Left renal pelvis (tissue), 4 donors: ENCODE measurements around the gene RPS27A. TPM values are rescaled to one million over a fixed set of nuclear protein-coding genes. Genes with fewer than 3 reads are reported as not detected.
"Not testable (repeated sequence)": the region's sequence is repeated elsewhere in the genome, so short reads cannot be mapped to it uniquely, and the experiment has no call there.

Experiments used
- DNase-seq, 4 donors: peaks; one replicate each; pipeline ENCODE4 v3.0.0-alpha.2; 2013; ENCODE audit warnings: low read depth in 4 of 4, low spot score in 3 of 4
- polyA plus RNA-seq, 4 donors: library from polyadenylated mRNA; unstranded; fragments of 120-200 nt; gene quantifications; one replicate each; pipeline ENCODE4 v1.2.1, GENCODE V29; 2013; ENCODE audit not compliant: insufficient read length in 4 of 4

RPS27A gene
- polyA plus RNA-seq, 4 donors: 1,699 to 1,933 (median 1,901) TPM

DNA sequence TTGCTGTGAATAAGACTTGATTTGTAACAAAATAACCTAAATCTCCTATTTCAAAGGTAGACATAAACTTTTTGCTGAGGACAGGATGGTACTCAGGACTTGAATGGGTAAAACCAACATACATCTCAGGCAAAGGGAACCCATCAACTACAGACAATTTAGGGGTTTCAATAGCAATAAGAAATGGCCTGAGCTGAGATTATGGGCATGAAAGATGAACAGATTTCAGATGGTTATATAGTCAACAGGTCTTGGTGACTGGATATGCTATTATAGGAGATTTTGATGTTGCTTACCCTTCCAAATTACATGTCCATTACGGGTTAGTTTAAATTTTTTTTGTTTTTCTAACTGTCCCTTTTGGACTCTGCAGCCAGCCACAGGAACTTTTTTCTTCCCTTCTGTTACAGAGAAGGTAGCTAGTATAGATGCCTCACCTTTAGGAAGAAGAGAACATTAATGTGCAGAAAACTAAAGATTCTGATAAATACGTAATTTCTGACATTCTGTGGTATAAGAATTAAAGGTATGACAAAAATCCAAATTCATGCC is 4.6 kb downstream of the RPS27A start:
- DNase-seq: no peak

DNA sequence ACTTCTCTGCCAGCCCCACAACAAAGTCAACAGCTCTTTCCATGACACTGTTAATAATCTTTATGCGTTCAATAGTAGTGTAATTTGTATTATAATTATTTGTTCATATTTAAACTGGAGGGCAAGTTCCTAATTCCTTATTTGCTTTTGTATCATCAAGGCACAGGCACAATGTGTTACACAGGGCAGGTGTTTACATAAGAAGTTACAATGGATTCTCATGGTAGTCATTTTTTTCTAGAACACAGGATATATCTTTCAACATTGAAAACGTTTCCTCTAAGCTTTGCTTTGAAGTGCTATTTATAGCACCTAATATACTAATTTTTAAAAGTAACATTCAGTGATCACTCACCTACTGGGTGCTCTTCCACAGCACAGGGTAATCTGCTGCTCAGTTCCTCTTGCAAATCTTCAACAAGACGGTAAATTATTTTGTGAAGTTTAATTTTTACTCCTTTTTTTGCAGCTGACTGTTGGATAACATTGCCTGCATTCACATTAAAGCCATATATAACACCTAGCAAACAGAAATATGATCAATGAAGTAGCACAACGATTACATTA is 7.3 kb downstream of the RPS27A start:
- DNase-seq: no peak

DNA sequence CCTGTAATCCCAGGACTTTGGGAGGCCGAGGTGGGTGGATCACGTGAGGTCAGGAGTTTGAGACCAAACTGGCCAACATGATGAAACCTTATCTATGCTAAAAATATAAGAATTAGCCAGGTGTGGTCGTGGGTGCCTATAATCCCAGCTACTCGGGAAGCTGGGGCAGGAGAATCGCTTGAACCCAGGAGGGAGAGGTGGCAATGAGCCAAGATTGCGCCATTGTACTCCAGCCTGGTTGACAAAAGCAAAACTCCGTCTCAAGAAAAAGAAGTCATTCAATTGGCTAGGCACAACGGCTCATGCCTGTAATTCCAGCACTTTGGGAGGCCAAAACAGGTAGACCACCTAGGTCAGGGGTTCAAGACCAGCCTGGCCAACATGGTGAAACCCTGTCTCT is 9.1 kb downstream of the RPS27A start:
- not testable (repeated sequence) for DNase-seq

DNA sequence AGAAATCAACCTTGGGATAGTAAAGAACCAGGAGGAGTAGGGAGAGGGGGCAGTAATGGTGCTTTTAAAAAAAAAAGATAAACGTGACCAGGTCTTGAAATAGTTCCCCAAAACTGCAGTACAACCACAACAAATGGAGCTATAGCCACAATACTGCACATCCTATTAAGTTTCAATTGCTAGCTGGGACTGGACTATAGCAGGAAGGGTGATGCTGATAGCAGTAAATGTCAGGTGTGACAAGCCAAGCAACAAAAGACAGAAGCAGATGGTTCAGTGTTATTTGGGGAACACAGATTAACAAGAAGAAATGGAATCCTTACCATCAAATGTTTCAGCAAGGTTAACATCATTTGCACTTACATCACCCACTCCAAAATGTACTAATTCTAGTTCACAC is 10.1 kb downstream of the RPS27A start:
- DNase-seq: no peak

DNA sequence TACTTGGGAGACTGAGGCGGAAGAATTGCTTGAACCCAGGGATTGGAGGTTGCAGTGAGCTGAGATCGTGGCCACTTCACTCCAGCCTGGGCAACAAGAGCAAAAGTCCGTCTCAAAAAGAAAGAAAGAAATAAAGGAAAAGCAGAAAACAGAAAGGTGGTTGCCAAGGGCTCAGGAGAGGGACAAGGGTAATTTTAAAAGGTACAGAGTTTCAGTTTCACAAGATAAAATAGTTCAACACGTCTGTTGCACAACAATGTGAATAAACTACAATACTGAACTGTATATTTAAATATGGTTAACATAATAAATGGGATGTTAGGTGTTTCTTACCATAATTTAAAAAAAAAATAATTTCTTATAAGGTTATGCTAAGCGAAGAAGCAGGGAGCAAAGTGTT is 12.9 kb downstream of the RPS27A start:
- no peak for DNase-seq

DNA sequence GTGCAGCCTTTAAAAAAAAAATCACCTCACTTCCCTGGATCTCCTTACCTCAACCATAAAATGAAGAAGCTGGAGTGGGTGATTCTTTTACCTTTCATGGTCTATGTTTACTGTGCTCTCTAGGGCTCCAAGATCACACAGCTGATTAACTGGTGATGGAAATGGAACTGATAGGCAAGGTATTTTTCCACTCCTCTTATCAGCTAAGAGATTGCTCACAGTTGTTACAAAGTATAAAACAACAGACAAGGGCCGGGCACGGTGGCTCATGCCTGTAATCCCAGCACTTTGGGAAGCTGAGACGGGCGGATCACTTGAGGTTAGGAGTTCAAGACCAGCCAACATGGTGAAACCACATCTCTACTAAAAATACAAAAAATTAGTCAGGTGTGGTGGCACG is 14.5 kb downstream of the RPS27A start:
- no peak for DNase-seq

DNA sequence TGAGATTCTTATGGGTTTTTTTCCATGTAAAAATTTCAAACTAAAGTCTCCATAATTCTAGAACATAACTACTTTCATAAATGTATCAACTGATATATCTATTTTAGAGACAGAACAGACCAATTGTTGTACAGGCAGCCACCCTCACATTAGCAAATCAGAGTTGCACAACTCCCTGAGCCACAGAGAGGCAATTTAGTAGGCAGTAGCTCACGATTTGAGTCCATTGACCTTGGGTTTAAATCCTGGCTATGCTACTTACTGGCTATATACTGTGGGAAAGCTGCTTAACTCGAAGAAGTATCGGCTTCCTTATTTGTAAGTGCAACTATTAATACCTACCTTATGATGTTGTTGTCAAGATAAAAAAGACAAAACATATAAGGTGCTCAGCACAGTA is 20.3 kb downstream of the RPS27A start:
- DNase-seq: no peak

DNA sequence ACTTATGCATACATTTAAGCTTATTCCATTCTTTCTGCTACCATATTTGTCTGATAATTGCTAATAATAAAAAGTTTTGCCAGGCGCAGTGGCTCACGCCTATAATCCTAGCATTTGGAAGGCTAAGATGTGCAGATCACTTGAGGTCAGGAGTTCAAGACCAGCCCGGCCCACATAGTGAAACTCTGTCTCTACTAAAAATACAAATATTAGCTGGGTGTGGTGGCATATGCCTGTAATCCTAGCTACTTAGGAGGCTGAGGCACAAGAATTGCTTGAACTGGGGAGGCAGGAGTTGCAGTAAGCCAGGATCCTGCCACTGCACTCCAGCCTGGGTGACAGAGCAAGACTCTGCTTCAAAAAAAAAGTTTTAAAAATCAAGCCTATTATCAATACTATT is 27.1 kb downstream of the RPS27A start:
- DNase-seq: not testable (repeated sequence)

DNA sequence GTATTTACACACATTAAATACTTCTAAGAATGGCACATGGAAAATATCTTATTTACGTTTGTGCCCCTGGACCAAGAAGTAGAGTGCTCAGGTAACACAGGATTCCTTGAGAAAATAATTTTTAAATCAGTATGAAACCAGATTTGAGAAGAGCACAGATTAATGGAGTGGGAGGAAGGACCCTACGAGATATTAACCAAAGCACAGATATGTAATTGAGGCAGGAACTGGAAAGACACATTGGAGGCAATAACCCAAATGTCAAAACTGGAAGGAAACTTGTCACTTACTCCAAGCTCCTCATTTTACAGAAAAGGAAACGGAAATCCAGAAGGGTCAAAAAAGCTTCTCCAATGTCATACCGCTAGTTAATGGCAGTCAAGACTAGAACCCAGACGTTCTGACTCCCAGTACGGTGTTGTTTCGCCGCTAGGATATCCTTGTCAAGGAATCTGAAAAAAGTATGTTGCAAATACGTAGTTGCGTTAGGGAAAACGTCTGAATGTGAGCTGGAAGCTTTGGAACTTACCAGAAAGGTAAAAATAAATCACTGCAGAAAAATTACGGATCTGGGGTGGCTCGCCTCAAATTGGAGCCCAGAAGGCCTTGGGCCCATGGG is 35.9 kb downstream of the RPS27A start:
- peak in 1 of 4 donors; percentile 12 for DNase-seq

DNA sequence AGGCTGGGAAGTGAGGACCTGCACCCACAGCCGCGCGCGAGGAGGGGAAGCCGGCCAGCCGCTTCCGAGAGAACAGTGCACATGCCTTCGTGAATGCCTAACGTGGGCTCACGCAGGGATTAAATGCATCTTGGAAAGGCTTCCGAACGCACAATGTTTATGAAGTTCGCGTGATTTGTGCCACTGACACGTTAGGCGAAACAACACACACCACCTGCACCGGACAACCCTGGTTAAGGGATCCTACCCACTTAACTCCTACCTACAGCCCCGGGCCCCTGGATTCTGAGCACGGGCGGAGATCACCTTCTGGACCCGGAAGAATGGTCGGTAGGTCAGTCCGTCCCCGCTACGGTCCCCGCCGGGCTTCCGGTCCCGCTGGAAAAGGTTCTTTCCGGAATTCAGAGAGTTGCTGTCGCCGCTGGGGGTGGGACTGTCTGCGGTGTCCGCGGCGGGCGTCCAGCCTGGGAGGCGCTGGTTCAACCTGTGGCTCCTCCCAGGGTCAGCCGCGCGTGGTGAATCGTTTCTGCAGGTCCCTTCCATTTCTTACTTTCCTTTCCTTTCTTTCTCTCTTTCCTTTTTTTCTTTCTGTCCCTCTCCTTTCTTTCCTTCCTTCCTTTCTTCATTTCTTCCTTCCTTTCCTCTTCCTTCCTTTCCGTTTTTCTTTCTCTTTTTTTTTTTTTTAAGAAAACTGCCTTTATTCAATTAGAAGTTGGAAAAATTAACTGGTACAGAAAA is 36.6 kb downstream of the RPS27A start, which contains the start of gene MTIF2:
TSS of gene MTIF2 (minus strand) at position 325 of the 738 bp plus-strand sequence. CDS start 5,373 bp downstream, outside the sequence.
- peak; percentile 81 to 90 (median 86) for DNase-seq

DNA sequence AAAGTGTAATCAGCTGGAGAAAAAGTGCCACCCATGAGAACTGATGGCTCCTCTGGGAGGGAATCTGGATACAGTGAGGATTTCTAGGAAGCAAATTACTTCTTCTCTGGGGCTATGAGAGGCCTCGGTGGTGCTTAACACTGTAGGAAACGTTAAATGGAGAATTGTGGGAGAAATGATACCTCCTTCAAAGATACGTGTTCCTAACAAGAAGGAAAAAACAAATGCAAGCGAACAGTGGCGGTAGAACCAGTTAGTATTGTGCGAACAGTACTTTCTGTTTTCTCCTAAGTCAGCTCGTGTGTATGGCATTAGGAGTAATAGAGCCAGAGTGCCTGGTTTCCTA is 37.1 kb downstream of the RPS27A start:
- peak in 1 of 4 donors; percentile 6 for DNase-seq

DNA sequence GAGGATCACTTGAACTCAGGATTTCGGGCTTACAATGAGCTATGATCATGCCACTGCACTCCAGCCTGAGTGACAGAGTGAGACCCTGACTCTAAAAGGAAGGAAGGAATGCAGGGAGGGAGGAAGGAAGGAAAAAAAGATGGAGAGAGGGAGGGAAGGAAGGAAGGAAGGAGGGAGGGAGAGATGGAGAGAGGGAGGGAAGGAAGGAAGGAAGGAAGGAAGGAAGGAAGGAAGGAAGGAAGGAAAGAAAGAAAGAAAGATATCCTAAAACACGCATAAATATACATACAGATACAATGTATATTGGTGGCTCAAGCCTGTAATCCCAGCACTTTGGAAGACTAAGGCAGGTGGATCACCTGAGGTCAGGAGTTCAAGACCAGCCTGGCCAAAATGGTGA is 41.9 kb downstream of the RPS27A start:
- DNase-seq: not testable (repeated sequence)

DNA sequence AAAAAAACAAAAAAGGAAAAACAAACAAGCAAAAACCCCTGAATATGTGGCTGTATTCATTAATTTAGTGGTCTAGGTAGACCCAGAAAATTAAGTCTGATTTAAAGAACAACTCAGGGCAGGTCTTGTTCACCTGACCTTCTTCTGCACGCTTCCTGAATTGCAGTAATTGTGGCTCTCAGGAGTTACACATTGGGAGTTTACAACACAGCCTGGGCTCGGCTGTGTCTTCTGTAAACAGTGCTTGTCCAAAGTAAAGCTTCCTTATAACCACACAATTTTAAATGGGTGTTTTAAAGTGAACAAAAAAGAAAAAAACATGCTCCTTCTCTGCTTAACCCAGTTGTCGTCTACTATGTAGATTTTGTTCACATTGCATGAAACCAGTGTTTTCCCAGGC is 44.8 kb downstream of the RPS27A start:
- no peak for DNase-seq

DNA sequence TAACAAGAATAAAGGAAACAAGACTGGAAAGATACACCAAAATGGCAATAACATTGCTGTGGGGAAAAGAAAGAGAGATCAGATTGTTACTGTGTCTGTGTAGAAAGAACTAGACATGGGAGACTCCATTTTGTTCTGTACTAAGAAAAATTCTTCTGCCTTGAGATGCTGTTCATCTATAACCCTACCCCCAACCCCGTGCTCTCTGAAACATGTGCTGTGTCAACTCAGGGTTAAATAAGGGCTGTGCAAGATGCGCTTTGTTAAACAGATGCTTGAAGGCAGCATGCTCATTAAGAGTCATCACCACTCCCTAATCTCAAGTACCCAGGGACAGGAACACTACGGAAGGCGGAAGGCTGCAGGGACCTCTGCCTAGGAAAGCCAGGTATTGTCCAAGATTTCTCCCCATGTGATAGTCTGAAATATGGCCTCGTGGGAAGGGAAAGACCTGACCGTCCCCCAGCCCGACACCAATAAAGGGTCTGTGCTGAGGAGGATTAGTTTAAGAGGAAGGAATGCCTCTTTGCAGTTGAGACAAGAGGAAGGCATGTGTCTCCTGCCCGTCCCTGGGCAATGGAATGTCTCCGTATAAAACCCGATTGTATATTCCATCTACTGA is 46.8 kb downstream of the RPS27A start:
- not testable (repeated sequence) for DNase-seq

DNA sequence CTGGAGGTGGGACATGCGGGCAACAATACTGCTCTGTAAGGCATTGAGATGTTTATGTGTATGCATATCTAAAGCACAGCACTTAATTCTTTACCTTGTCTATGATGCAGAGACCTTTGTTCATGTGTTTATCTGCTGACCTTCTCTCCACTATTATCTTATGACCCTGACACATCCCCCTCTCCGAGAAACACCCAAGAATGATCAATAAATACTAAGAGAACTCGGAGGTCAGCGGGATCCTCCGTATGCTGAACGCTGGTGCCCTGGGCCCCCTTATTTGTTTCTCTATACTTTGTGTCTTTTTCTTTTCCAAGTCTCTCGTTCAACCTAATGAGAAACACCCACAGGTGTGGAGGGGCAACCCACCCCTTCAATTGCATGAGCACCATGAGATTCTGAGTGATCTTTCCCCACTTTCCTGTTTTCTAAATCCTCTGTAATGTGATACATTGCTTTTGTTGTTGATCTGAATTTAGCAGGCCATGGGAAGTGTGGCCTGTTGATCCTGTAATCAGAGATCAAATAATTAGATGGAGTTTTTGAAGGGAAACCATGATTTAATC is 47.5 kb downstream of the RPS27A start:
- DNase-seq: not testable (repeated sequence)

DNA sequence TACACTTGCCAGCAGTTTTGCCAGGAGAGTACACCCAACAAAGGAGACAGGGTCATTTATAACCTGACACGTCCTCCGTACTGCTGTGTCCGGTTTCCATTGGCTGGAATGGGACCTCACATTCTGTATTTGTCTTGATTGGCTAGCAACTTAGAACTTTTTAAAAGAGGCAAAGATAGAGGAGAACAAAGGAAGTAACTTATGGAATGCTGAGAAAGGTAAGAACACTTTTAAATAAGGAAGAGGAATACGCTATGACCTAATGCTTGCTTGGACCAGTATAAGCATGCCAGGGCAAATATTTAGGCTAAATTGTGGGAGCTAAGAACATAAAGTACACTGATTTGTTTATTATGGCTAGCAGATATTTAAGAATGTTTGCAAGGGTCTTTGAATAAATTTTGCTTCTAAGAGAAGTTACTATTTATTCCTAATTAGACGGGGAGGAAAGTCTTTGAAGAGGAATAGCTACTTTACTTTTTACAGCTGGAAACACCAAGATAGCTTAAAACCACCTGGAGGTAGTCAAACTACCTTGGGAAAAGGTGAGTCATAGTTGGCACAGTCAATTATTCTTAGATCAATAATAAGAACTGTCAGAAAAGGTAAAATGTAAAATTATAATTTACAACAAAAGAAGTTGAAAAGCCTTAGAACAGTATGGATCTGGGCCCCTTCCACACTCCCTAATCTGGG is 48.5 kb downstream of the RPS27A start:
- DNase-seq: not testable (repeated sequence)

DNA sequence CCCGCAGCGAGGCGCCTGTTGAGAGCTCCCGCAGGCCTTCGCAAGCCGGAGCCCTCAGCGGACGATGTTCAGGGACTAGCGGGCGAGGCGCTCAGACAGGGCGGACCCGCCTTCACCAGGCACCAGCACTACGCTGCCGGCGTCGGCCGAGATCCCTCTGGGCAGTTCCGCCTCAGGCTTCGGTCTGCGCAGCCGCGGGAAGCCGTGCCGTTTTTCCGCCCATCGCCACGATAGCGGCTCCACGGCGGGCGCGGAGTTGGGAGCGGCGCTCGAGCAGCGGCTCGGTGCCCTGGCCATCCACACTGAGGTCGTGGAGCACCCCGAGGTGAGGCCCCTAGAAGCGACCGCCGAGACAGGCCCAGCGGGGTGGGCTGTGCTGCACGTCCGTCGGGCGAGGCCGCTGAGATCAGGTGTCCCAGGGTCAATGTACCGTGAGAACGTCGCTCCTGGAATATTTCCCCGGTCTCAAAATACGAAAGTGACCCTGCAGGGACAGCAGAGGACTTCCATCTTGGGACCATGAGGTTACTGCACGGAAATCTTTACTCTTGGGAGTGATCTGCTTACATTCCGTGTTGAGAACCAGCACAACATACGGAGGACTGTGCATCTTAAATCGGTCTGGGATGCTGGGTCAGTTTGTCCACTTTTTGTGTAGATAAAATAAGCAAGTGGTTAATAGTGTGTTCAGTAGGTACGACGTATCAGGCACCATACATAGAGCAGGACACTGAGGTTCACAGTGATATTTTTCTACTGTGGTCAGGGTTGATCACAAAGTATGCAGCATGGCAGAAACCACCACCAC is 49.8 kb downstream of the RPS27A start:
- DNase-seq: peak; percentile 50 to 62 (median 54)

DNA sequence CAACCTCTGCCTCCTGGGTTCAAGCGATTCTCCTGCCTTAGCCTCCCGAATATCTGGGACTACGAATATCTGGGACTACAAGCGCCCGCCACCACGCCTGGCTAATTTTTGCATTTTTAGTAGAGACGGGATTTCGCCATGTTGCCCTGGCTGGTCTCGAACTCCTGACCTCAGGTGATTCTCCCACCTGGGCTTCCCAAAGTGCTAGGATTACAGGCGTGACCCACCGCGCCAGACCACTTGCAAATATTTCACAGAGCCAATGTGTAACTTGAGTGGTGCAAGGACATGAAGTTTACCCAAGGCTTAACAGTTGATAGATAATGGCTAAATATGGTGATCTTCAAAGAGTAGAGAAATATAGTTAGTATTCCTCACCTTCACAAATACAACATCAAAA is 50.6 kb downstream of the RPS27A start:
- no peak for DNase-seq
